HPDE6-E6E7 (cell line): ENCODE results near the gene SLFNL1.
A peak's percentile ranks its signal among the peaks of the same experiment; 100 is the strongest.

Source experiments
- DNase-seq: peaks from one replicate; pipeline ENCODE4 v3.0.0; 2011; ENCODE audit warnings: missing footprints; ENCODE audit errors: extremely low spot score

The SLFNL1 gene

GRCh38 chr1:40986328-40986783, 35.2 kb downstream of the SLFNL1 start:
- DNase-seq, result no peak

DNA sequence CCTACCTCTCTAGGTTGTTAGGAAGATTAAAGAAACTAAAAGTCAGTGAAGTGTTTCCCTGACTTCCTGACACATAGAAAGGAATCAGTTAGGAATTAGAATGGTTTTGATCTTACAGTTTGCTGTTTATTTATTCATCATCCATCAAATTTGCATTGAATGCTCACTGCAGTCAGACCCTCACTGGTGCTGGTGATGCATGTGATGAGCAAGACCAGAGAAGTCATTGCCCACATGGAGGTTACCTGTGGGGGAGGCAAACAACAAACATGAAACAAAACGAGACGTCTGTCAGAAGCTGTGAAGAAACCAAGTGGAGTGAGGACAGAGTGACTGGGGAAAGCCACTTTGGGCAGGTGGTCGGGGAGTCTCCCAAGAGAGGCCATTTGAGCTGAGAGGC, 35.6 kb downstream of the SLFNL1 start:
- DNase-seq, result no peak

DNA sequence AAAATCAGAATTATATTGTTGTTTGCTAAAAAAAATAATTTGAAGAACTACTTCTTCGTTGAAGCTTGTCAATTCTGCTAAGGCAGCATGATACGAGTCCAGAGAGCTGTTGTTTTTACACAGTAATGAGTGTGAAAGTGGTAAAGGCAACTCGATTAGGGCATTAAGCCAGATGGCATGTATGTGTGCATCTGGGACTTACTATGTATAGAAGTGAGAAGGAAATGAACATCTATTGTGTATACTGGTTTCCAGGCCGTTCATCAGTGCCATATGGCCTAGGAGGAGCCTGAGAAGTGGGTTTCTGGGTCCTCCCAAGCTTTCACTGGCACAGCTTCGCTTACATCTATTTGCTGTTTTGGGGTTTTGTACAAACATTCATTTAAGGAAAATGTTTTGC, 36.4 kb downstream of the SLFNL1 start:
- DNase-seq, result no peak

DNA sequence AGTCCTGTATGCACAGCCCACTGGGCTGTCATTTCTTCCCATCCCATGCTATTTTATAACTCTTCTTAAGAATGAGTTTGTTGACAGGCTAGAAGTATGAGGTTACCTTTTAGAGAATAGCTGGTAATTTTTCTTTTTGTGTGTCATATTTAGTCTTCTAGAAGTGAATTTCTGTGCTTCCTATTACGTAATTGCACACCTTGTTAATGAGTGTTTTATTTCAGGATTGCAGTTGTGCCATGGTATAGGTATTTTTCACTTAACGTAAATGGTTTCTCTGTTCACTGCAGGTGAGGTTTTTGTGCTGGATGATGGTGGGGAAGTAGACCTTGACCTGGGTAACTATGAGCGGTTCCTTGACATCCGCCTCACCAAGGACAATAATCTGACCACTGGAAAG, 37.0 kb downstream of the SLFNL1 start:
- DNase-seq, result no peak

GRCh38 chr1:40984066-40984465, 37.5 kb downstream of the SLFNL1 start:
- no peak for DNase-seq

DNA sequence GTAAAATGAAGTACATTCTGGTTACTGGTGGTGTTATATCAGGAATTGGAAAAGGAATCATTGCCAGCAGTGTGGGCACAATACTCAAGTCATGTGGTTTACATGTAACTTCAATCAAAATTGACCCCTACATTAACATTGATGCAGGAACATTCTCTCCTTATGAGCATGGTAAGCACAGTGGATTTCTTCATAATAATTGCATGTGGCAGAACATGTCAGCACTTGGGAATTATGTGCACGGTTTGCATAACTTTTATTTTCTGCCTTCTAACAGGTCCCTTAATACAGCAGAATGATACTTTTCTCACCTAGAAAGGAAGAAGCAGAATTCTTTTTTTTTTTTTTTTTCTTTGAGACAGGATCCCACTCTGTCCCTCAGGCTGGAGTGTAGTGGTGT, 38.2 kb downstream of the SLFNL1 start:
- DNase-seq, result no peak

DNA sequence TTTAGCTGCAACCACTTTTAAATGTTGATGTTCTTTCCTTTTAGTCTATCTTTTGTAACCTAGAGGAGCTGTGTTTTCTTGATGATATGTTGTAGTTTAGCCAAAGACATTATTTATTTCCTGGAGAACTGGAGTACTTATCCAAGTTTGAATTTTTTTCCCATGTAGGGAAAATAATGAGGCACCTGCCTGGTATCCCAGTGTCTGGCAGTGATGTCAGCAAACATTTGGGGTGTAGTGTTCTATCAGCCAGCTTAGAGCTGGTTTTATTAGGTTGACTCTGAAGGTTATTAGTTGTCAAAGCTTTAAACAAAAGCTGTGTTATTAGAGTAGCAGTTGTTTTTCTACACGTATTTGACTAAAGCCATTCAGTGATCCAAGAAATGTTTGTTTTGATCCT, 38.8 kb downstream of the SLFNL1 start:
- DNase-seq, result no peak

GRCh38 chr1:40981691-40982448, 39.7 kb downstream of the SLFNL1 start:
- no peak for DNase-seq

DNA sequence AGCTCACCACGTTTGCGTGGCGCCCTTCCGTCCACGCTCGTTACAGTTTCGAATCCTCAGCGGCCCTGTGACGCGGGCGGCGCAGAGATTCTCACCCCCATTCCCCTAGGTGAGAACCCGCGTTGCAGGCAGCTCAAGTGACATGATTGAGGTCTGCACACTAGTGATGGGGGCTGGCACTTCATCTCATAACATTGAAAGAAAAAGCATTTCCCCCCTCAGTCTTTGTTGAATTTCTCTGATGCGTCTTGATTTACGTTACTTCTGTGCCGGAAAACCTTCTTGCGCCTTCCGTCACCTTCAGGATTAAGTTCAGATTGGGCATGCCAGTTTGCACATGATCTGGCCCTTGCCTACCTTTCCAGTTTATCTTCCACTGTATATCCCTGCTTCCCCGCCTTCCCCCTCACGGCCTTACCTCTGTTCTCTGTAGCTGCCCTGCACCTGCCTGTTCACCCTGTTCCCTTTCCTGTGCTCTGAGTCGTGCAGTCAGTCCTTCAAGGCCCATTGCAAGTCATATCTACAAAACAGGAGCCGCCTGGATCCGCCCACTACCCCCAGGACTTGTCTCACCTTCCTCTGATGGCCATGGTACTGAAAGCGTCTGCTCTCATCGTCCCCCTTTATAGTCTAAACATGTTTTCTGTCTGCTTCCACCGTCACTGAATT, 40.9 kb downstream of the SLFNL1 start:
- DNase-seq, result peak; percentile 37

GRCh38 chr1:40980068-40980452, 41.5 kb downstream of the SLFNL1 start:
- peak; percentile 34 for DNase-seq

DNA sequence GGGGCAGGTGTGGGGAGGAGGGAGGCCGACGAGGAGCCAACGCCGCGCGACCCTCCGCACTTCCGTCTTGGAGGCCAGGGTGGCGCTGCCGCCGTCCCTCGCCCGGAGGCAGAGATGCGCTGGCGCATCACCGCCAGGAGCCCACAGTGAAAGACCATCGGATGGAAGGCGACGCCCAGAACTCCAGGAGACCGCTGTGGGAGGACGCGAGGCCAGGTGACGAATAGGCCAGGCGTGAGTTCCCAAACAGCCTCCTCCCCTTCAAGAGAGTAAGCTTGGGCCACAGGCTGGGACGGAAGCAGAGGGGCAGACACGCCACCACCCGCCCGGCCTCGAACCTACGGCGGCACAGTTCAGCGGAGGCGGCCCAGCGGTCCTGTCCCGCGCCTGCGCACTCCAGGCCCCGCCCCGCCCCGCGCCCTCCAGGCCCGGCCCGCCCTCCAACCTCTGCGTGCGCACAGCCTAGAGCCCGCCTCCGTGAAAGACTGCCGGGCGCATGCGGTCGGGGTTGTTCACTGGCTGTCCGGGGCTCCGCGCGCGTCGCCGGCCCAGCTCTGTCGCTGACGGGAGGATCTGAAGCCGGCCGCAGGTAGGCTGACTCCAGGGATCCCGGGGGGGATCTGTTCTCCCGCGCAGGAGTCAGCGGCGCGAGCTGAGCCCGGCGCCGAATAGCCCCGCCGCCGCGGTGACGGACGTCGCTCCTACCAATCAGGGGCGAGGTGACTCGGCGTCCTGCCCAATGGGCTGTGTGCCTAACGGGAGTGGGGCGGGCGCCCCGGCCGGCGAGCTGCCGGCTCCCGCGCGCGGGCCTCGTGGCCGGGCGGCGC, 42.1 kb downstream of the SLFNL1 start, which contains the start of gene CTPS1:
Gene CTPS1, plus strand, starts transcription at position 456 of the 827 bp plus-strand sequence. CDS start 3,595 bp downstream, outside the sequence.
- peak; percentile 96 for DNase-seq

GRCh38 chr1:40978886-40979240, 42.7 kb downstream of the SLFNL1 start:
- DNase-seq, result no peak

DNA sequence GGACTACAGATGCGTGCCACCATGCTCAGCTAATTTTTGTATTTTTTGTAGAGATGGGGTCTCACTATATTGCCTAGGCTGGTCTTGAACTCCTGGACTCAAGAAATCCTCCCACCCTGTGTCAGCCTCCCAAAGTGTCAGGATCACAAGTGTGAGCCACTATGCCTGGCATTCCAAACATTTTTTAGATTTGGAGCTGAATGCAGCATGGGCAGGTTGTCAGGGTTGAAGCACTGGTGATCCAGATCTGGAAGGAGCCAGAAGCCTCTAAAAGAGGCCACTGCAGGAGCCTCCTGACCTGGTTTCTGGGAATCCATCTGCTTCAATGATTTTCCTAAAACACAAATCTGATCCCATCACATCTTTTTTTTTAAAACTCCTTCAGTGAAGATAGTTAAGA, 43.8 kb downstream of the SLFNL1 start:
- DNase-seq, result no peak

DNA sequence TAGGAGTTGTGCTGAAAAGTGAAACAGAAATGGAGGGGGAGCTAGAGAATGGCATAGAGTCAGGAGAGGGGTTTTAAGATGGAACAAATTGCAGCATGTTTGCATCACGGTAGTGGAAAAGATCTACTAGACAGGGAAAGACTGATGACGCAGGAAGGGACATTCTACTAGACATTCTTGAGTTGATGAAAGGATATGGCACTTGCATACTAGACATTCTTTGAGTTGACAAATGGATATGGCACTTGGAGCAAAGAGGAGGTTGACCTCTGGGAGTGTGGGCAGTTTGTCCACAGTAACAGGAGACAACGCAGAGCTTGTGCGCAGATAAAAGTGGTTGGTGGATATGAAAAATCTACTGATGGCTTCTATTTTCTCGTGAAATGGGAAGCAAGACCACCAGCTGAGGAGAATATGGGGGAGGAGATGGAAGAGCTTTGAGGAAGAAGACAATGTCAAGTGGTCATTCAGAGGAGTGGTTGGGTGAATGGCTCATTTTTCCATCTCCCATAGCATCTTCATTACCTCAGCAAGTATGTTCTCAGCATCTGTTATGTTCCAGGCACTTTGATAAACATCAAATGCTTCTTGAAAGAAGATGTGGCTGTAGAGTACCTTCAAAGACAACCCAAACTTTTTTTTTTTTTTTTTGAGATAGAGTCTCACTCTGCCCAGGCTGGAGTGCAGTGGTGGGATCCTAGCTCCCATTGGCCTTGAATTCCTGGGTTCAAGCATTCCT, 44.4 kb downstream of the SLFNL1 start:
- DNase-seq, result no peak

GRCh38 chr1:40974945-40975344, 46.6 kb downstream of the SLFNL1 start:
- no peak for DNase-seq

DNA sequence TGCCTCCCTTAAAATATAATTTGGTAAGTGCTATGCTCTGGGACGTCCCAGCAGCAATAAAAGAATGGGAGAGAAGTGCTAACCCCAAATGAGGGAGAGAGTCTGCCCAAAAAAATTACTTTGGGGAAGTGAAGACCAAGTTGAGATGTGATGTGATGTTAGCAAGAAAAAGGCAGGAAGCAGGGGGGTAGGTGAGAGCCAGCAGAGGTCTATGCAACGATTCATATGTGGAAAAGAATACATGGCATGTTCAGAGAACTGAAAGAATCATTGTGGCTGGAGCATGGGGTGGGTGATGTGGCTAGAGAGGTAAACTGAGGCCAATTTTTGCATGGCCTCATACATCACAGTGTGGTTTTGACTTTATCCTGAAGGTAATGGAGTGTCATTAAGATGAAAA, 47.6 kb downstream of the SLFNL1 start:
- no peak for DNase-seq

DNA sequence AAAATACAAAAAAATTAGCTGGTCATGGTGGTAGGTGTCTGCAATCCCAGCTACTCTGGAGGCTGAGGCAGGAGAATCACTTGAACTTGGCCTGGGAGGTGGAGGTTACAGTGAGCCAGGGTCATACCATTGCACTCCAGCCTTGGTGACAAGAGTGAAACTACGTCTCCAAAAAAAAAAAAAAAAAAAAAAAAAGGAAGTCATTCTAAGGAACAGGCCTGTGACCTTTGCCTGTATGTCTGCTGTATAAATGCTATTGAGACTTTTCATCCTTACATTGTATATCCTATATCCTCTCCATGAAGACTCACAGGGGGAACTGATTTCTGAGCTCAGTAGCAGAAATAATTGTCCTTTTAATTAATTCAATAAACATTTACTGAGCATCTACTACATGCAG, 49.6 kb downstream of the SLFNL1 start:
- no peak for DNase-seq

- DNase-seq, result no peak
These were observed 52.1 kb downstream of the SLFNL1 start for GRCh38 chr1:40969445-40969844.

GRCh38 chr1:40966417-40966816, 55.1 kb downstream of the SLFNL1 start:
- DNase-seq, result no peak
